GM10266 (cell line): ENCODE results near the gene ASCL5.
A peak's percentile ranks its signal among the peaks of the same experiment; 100 is the strongest.

Source experiments
- DNase-seq: peaks from one replicate; pipeline ENCODE4 v3.0.0; 2012; ENCODE audit errors: extremely low spot score
- TF ChIP-seq, protein P1 (sequence below): IDR thresholded peaks from 2 replicates; pipeline ENCODE4 v1.5.1; 2012; ENCODE audit warnings: mild to moderate bottlenecking, low read depth; ENCODE audit not compliant: control insufficient read depth, insufficient read depth; ENCODE audit errors: missing control alignments

Gene ASCL5

DNA sequence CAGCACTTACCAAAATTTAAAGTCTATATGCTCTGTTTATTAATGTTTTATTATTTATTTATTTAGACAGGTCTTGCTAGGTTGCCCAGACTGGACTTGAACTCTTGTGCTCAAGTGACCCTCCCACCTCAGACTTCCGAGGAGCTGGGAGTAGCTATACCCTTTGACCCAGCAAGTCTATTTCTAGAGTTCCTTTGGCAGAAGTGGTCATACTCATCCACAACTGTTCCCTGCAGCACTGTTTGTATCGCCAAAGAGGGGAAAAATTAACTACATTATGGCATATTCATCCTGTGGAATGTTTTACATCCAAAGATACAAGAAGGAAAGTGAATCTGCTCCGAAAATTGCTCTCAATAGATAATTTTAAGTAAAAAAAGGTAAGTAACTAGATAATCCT, 43.2 kb downstream of the ASCL5 start:
- no peak for DNase-seq
- TF ChIP-seq, protein P1, sequence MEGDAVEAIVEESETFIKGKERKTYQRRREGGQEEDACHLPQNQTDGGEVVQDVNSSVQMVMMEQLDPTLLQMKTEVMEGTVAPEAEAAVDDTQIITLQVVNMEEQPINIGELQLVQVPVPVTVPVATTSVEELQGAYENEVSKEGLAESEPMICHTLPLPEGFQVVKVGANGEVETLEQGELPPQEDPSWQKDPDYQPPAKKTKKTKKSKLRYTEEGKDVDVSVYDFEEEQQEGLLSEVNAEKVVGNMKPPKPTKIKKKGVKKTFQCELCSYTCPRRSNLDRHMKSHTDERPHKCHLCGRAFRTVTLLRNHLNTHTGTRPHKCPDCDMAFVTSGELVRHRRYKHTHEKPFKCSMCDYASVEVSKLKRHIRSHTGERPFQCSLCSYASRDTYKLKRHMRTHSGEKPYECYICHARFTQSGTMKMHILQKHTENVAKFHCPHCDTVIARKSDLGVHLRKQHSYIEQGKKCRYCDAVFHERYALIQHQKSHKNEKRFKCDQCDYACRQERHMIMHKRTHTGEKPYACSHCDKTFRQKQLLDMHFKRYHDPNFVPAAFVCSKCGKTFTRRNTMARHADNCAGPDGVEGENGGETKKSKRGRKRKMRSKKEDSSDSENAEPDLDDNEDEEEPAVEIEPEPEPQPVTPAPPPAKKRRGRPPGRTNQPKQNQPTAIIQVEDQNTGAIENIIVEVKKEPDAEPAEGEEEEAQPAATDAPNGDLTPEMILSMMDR = no peak

DNA sequence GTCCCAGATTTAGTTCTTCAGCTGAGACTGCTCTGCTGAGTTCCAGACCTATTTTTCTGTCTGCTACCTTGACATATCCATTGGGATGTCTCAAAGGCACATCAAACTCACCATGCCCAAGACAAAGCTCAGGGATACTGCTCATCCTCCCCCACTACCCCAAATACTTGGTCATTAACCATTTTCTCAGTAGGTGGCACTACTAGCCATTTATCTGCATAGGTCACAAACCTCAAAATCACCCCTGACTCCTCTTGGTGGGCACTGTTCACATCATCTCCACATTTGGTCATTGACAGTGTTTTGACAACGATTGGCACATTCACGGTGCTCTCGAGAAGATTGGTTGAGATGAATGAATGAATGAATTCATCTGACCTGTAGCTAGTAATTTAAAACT, 46.8 kb downstream of the ASCL5 start:
- TF ChIP-seq, protein P1 = peak; percentile 4
- no peak for DNase-seq

DNA sequence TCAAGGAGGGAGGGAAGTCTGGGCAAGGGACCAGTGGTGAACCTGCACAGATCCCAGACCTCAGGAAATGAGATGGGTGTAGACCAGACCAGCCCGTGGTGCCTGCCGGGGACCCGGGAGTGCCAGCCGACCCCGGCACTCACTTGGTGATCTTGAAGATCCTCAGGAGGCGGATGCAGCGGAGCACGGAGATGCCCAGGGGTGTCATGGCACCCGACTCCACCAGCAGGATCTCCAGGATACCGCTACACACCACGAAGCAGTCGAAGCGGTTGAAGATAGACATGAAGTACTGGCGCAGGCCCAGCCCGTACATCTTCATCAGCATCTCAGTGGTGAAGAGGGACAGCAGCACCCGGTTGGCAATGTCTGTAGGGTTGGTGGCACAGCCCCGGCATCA, 49.2 kb downstream of the ASCL5 start:
- DNase-seq = no peak
- TF ChIP-seq, protein P1 = no peak

DNA sequence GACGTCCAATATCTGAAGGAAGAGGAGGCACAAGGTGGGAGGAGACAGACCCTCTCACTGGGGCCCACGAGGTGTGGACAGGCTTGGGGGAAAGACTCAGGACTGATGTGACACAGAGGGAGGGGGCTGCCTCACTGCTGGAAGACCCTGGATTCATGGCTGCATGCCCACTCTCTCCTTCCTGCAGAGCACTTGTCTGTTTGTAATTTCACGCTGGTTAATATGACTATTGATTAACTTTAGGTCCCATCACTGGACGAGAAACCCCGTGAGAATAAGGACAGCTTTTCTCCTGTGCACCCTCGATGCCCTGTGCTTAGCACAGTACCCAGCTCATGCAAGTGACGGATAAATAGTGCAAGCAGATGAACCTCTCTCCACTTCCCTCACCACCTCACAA, 49.9 kb downstream of the ASCL5 start:
- TF ChIP-seq, protein P1 = no peak
- no peak for DNase-seq

DNA sequence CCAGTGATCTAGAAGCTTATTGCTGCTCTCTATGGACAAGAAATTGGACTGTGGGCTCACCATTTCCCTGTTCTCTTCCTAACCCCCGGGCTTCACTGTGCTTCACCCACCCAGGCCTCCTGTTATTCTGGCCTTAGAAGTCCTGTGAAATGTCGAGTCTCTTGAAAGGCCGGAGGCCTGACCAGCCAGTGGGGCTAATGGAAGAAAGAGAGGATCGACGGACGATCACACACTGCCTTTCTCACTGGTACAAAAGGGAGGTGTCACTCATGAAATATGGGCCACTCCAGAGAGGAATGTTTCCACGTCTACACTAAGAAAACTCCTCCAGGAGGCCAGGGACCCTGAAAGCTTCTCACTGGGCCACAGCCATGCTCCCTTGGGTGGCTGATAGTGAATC, 50.9 kb downstream of the ASCL5 start:
- TF ChIP-seq, protein P1 = no peak
- DNase-seq = no peak

DNA sequence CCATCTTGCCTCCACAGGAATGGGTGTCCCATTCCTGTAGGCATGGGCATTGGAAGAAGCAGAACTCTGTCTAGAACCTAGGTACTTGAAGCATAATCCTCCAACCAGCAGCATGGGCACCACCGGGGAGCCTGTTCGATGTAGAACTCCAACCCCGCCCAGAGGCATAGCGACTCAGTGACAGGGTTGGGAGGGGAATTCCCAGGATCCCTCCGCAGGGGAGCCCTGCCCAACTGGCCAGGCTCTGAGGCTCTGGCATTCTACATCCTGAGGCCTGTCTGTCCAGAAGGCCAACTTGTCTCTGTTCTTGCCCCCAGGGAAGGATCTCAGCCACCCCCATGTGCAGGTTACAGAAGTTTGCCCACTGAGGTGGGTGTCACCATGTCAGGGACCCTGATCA, 53.0 kb downstream of the ASCL5 start:
- DNase-seq = no peak
- TF ChIP-seq, protein P1 = no peak

DNA sequence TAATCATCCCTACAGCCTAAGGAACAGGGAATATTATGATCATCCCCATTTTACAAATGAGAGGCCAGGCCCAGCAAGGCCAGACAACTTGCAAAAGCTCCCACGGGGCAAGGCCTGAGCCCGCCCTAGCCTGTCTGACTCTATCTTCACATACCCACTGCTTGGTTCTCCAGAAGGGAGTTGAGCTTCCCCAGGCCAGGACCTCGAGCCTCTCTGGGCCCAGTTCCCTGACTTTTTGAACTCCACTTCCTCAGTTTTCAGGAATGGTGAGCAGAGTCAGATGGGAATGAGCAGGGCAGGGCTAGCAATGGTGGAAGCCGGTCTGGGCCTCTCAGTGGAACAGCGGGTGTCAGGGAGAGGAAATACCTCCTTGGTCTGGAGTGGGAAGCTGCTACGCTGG, 54.1 kb downstream of the ASCL5 start:
- TF ChIP-seq, protein P1 = no peak
- DNase-seq = no peak
